ENCODE results near the gene PTPN3. TPM values are rescaled to one million over a fixed set of nuclear protein-coding genes. Genes with fewer than 3 reads are reported as not detected.
A peak's percentile ranks its signal among the peaks of the same experiment; 100 is the strongest.

PTPN3 gene
- total RNA-seq, 1 experiment from 2014 or later = 20.8 TPM

DNA sequence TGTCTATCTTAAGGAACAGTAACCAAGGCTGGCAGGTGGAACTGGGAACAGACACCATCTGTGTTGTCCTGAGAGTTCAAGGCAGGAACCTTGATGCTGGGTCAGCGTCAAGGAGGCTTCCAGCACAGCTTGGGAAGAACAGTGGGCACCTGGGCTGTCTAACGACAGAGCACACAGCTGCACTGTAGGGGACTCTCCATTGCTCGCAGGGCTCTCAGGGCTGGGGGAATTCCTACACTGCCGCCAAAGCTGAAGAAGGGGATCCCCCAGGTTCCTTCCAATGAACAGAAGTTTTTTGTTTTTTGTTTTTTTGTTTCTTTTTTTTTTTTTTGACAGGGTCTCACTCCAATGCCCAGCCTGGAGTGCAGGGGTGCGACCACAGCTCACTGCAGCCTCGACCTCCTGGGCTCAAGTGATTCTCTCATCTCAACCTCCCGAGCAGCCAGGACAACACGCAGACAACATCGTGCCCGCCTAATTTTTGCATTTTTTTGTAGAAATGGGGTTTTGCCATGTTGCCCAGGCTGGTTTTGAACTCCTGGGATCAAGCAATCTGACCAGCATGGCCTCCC is 81.9 kb downstream of the PTPN3 start:
- H3K27me3 ChIP-seq (ENCODE audit: insufficient read depth, low read length) = no peaks in the 10 kb centered on the region
- no peaks in the 10 kb centered on the region for H3K9me2 ChIP-seq (ENCODE audit: insufficient read depth)
- no peak overlapping the region for H2AFZ ChIP-seq (ENCODE audit: low read depth, low read length, poor library complexity, severe bottlenecking)
- DNase-seq (ENCODE audit: low read depth, low spot score) (no peak), ATAC-seq (no peak)
- H4K20me1 ChIP-seq (ENCODE audit: insufficient read depth) = no peaks in the 10 kb centered on the region
- RAD21 ChIA-PET (ENCODE audit: low non-redundant PET in 1 of 2, low total read pairs in 2 of 2, uncharacterized antibody in 2 of 2, unreplicated experiment in 2 of 2) = no interaction called here
- no peak overlapping the region for H3K4me2 ChIP-seq (ENCODE audit: low read length)
- TF ChIP-seq CEBPB (IDR thresholded peaks at IDR 0.05; ENCODE audit: low read depth) = no peak
- TF ChIP-seq POLR2A (IDR thresholded peaks at IDR 0.05; ENCODE audit: borderline replicate concordance, extremely low read depth, insufficient read depth, insufficient read length) = no peak
- TF ChIP-seq SP1 (IDR thresholded peaks at IDR 0.05; ENCODE audit: low read depth) = no peak
- TF ChIP-seq, protein P1, sequence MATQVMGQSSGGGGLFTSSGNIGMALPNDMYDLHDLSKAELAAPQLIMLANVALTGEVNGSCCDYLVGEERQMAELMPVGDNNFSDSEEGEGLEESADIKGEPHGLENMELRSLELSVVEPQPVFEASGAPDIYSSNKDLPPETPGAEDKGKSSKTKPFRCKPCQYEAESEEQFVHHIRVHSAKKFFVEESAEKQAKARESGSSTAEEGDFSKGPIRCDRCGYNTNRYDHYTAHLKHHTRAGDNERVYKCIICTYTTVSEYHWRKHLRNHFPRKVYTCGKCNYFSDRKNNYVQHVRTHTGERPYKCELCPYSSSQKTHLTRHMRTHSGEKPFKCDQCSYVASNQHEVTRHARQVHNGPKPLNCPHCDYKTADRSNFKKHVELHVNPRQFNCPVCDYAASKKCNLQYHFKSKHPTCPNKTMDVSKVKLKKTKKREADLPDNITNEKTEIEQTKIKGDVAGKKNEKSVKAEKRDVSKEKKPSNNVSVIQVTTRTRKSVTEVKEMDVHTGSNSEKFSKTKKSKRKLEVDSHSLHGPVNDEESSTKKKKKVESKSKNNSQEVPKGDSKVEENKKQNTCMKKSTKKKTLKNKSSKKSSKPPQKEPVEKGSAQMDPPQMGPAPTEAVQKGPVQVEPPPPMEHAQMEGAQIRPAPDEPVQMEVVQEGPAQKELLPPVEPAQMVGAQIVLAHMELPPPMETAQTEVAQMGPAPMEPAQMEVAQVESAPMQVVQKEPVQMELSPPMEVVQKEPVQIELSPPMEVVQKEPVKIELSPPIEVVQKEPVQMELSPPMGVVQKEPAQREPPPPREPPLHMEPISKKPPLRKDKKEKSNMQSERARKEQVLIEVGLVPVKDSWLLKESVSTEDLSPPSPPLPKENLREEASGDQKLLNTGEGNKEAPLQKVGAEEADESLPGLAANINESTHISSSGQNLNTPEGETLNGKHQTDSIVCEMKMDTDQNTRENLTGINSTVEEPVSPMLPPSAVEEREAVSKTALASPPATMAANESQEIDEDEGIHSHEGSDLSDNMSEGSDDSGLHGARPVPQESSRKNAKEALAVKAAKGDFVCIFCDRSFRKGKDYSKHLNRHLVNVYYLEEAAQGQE (IDR thresholded peaks at IDR 0.05; ENCODE audit: low read depth) = no peak
- no peak for TF ChIP-seq EZH2 (IDR thresholded peaks at IDR 0.05)
- H3K9ac ChIP-seq (ENCODE audit: low read length) = no peak overlapping the region
- CTCF ChIA-PET = no interaction called here
- no peak overlapping the region for H3K27ac ChIP-seq (ENCODE audit: low read depth, low read length)
- intact Hi-C loops (cut with micrococcal nuclease) = no loop called here
- H3K79me2 ChIP-seq (ENCODE audit: insufficient read depth, low read length) = no peaks in the 10 kb centered on the region
- POLR2A ChIA-PET = no interaction called here
- no peaks in the 10 kb centered on the region for H3K9me3 ChIP-seq (ENCODE audit: control insufficient read depth in 1 of 2, insufficient read depth in 1 of 2, low read depth in 1 of 2, low read length in 2 of 2)
- peaks cover 4 to 5% of the 10 kb centered on the region in 2 experiments; a peak in 1 of 4 replicates for H3K36me3 ChIP-seq (ENCODE audit: control insufficient read depth in 1 of 2, insufficient read depth in 2 of 2, low read length in 2 of 2)
- no peak overlapping the region for H3K4me3 ChIP-seq (replicated peaks in 1 of 2; ENCODE audit: low read depth in 1 of 2, low read length in 2 of 2)
- no TSS peak for BruUV-seq (replicated peaks)
- H3K4me1 ChIP-seq (ENCODE audit: control insufficient read depth in 1 of 2, insufficient read depth in 2 of 2, low read length in 2 of 2) = no peaks in the 10 kb centered on the region

GRCh38 chr9:109414125-109414785 is 83.9 kb downstream of the PTPN3 start:
- no peaks in the 10 kb centered on the region for H3K27me3 ChIP-seq (ENCODE audit: insufficient read depth, low read length)
- no peaks in the 10 kb centered on the region for H3K9me2 ChIP-seq (ENCODE audit: insufficient read depth)
- intact Hi-C loops (cut with micrococcal nuclease) = no loop called here
- ChIA-PET RAD21 (ENCODE audit: low non-redundant PET in 1 of 2, low total read pairs in 2 of 2, uncharacterized antibody in 2 of 2, unreplicated experiment in 2 of 2) (no interaction called here), POLR2A (no interaction called here), CTCF (no interaction called here)
- H3K4me3 ChIP-seq (replicated peaks in 1 of 2; ENCODE audit: low read depth in 1 of 2, low read length in 2 of 2) = no peak overlapping the region
- H3K27ac ChIP-seq (ENCODE audit: low read depth, low read length) = no peak overlapping the region
- no peaks in the 10 kb centered on the region for H3K79me2 ChIP-seq (ENCODE audit: insufficient read depth, low read length)
- DNase-seq (ENCODE audit: low read depth, low spot score) = no peak
- H3K4me1 ChIP-seq (ENCODE audit: control insufficient read depth in 1 of 2, insufficient read depth in 2 of 2, low read length in 2 of 2) = no peaks in the 10 kb centered on the region
- H3K36me3 ChIP-seq (ENCODE audit: control insufficient read depth in 1 of 2, insufficient read depth in 2 of 2, low read length in 2 of 2) = peaks cover 2 to 10% of the 10 kb centered on the region in 2 experiments; a peak in 2 of 4 replicates
- no peak overlapping the region for H3K4me2 ChIP-seq (ENCODE audit: low read length)
- no peak overlapping the region for H2AFZ ChIP-seq (ENCODE audit: low read depth, low read length, poor library complexity, severe bottlenecking)
- no TSS peak for BruUV-seq (replicated peaks)
- H3K9ac ChIP-seq (ENCODE audit: low read length) = no peak overlapping the region
- H4K20me1 ChIP-seq (ENCODE audit: insufficient read depth) = no peaks in the 10 kb centered on the region
- no peak for ATAC-seq
- TF ChIP-seq, protein P2, sequence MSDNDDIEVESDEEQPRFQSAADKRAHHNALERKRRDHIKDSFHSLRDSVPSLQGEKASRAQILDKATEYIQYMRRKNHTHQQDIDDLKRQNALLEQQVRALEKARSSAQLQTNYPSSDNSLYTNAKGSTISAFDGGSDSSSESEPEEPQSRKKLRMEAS (IDR thresholded peaks at IDR 0.05) = no peak
- TF ChIP-seq, protein P3, sequence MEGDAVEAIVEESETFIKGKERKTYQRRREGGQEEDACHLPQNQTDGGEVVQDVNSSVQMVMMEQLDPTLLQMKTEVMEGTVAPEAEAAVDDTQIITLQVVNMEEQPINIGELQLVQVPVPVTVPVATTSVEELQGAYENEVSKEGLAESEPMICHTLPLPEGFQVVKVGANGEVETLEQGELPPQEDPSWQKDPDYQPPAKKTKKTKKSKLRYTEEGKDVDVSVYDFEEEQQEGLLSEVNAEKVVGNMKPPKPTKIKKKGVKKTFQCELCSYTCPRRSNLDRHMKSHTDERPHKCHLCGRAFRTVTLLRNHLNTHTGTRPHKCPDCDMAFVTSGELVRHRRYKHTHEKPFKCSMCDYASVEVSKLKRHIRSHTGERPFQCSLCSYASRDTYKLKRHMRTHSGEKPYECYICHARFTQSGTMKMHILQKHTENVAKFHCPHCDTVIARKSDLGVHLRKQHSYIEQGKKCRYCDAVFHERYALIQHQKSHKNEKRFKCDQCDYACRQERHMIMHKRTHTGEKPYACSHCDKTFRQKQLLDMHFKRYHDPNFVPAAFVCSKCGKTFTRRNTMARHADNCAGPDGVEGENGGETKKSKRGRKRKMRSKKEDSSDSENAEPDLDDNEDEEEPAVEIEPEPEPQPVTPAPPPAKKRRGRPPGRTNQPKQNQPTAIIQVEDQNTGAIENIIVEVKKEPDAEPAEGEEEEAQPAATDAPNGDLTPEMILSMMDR (IDR thresholded peaks at IDR 0.05 in 2 of 3, conservative IDR thresholded peaks at IDR 0.05 in 1 of 3; ENCODE audit: borderline replicate concordance in 1 of 3, insufficient read depth in 1 of 3, low read depth in 2 of 3, low read length in 2 of 3) = 0 out of 6 replicates have a peak, but pooled peaks of 1 of the 3 experiments have one; percentile 8
- TF ChIP-seq EGR1 (IDR thresholded peaks at IDR 0.05; ENCODE audit: low read depth) = no peak
- H3K9me3 ChIP-seq (ENCODE audit: control insufficient read depth in 1 of 2, insufficient read depth in 1 of 2, low read depth in 1 of 2, low read length in 2 of 2) = no peaks in the 10 kb centered on the region

Data from HCT116 (cell line).